ENCODE data around the gene SCUBE2. TPM values are rescaled to one million over a fixed set of nuclear protein-coding genes. Genes with fewer than 3 reads are reported as not detected.

Gene SCUBE2
- total RNA-seq, 1 experiment from 2014 or later: 1.9 TPM

GRCh38 chr11:9039863-9040262 is 51.5 kb downstream of the SCUBE2 start:
- Mint-ChIP-seq H3K36me3 (no peaks in the 10 kb centered on the region), H3K9me3 (no peaks in the 10 kb centered on the region), H3K4me1 (peaks cover 21% of the 10 kb centered on the region), H3K27me3 (ENCODE audit: low read depth) (no peaks in the 10 kb centered on the region), H3K4me3 (no peak overlapping the region), H3K27ac (no peak overlapping the region)
- ChIA-PET CTCF (interaction anchor here (1.2 kb wide), 1 partner anchor 24 kb away, joined by 3 read pairs; no protein-coding TSS in a partner anchor), POLR2A (no interaction called here)
- DNase-seq (ENCODE audit: low spot score) (no peak), ATAC-seq (no peak)
- no peak for TF ChIP-seq FOXJ3 (CRISPR knock-in tag; IDR thresholded peaks at IDR 0.05; ENCODE audit: borderline replicate concordance)
- TF ChIP-seq TCF7 (CRISPR knock-in tag; IDR thresholded peaks at IDR 0.05; ENCODE audit: low read depth): no peak
- TF ChIP-seq SP1 (CRISPR knock-in tag; conservative IDR thresholded peaks at IDR 0.05): no peak
- TF ChIP-seq SMAD4 (CRISPR knock-in tag; IDR thresholded peaks at IDR 0.05): no peak
- TF ChIP-seq, protein P1, sequence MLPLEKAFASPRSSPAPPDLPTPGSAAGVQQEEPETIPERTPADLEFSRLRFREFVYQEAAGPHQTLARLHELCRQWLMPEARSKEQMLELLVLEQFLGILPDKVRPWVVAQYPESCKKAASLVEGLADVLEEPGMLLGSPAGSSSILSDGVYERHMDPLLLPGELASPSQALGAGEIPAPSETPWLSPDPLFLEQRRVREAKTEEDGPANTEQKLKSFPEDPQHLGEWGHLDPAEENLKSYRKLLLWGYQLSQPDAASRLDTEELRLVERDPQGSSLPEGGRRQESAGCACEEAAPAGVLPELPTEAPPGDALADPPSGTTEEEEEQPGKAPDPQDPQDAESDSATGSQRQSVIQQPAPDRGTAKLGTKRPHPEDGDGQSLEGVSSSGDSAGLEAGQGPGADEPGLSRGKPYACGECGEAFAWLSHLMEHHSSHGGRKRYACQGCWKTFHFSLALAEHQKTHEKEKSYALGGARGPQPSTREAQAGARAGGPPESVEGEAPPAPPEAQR (CRISPR knock-in tag; IDR thresholded peaks at IDR 0.05): no peak
- TF ChIP-seq ZNF317 (CRISPR knock-in tag; IDR thresholded peaks at IDR 0.05; ENCODE audit: borderline replicate concordance, low read depth): no peak
- TF ChIP-seq TP53 (CRISPR knock-in tag; IDR thresholded peaks at IDR 0.05): no peak
- TF ChIP-seq, protein P2, sequence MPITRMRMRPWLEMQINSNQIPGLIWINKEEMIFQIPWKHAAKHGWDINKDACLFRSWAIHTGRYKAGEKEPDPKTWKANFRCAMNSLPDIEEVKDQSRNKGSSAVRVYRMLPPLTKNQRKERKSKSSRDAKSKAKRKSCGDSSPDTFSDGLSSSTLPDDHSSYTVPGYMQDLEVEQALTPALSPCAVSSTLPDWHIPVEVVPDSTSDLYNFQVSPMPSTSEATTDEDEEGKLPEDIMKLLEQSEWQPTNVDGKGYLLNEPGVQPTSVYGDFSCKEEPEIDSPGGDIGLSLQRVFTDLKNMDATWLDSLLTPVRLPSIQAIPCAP (CRISPR knock-in tag; IDR thresholded peaks at IDR 0.05): no peak
- no peak for TF ChIP-seq SMAD3 (CRISPR knock-in tag; IDR thresholded peaks at IDR 0.05; ENCODE audit: borderline replicate concordance)
- no peak for TF ChIP-seq ZBTB43 (CRISPR knock-in tag; IDR thresholded peaks at IDR 0.05)

DNA sequence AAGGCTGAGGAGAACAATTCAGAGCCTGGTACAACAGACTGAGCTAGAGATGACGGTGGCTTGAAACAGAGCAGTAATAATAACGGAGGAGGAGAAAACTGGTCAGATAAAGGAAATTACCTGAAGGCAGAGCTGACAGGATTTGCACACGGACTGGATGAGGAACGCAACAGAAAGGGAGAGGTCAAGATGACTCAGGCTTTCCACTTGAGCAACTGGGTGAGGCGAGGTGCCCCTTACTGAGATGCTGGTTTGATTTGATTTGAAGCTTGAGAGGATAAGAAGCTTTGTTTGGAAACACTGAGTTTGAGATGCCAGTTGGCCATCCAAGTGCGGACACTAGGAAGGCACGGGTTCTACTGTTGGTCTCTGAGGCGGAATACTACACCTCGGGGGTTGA is 52.2 kb downstream of the SCUBE2 start:
- H3K36me3 Mint-ChIP-seq: no peaks in the 10 kb centered on the region
- no peak overlapping the region for H3K4me3 Mint-ChIP-seq
- H3K27ac Mint-ChIP-seq: no peak overlapping the region
- no peaks in the 10 kb centered on the region for H3K9me3 Mint-ChIP-seq
- CTCF ChIA-PET: interaction anchor here (1.2 kb wide), 1 partner anchor 24 kb away, joined by 3 read pairs; no protein-coding TSS in a partner anchor
- no peaks in the 10 kb centered on the region for H3K27me3 Mint-ChIP-seq (ENCODE audit: low read depth)
- H3K4me1 Mint-ChIP-seq: peaks cover 18% of the 10 kb centered on the region
- DNase-seq (ENCODE audit: low spot score) (no peak), ATAC-seq (no peak)
- POLR2A ChIA-PET: no interaction called here
- TF ChIP-seq SMAD3 (CRISPR knock-in tag; IDR thresholded peaks at IDR 0.05; ENCODE audit: borderline replicate concordance): no peak
- TF ChIP-seq FOXJ3 (CRISPR knock-in tag; IDR thresholded peaks at IDR 0.05; ENCODE audit: borderline replicate concordance): no peak
- no peak for TF ChIP-seq NR3C1 (CRISPR knock-in tag; conservative IDR thresholded peaks at IDR 0.05; ENCODE audit: low read depth)
- TF ChIP-seq, protein P3, sequence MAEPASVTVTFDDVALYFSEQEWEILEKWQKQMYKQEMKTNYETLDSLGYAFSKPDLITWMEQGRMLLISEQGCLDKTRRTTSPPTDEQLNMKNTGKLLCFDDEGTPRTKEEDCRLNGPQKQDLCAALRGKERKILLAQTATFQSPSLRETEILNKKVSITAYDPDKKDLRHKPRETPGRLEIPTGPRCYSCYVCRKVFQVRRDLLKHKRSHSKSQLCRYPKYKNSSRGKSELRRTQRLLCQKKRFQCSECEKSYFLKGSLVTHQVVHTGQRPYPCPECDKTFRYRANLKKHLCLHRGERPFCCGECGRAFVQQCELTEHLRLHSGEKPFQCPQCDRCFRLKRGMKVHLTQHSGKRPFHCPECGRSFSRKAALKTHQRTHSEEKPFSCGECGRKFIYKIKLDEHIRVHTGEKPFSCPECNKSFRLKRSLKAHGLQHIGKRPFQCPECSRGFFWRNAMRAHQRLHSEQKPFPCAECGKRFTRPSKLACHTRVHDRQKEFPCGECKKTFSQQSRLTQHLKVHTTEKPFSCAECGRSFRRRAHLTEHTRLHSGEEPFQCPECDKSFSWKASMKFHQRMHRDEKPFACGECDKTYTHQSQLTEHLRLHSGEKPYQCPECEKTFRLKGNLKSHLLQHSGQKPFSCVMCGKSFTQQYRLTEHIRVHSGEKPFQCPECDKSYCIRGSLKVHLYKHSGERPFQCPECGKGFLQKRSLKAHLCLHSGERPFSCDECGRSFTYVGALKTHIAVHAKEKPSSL (CRISPR knock-in tag; conservative IDR thresholded peaks at IDR 0.05): no peak
- TF ChIP-seq, protein P4, sequence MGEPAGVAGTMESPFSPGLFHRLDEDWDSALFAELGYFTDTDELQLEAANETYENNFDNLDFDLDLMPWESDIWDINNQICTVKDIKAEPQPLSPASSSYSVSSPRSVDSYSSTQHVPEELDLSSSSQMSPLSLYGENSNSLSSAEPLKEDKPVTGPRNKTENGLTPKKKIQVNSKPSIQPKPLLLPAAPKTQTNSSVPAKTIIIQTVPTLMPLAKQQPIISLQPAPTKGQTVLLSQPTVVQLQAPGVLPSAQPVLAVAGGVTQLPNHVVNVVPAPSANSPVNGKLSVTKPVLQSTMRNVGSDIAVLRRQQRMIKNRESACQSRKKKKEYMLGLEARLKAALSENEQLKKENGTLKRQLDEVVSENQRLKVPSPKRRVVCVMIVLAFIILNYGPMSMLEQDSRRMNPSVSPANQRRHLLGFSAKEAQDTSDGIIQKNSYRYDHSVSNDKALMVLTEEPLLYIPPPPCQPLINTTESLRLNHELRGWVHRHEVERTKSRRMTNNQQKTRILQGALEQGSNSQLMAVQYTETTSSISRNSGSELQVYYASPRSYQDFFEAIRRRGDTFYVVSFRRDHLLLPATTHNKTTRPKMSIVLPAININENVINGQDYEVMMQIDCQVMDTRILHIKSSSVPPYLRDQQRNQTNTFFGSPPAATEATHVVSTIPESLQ (CRISPR knock-in tag; IDR thresholded peaks at IDR 0.05): no peak
- TF ChIP-seq ZBTB43 (CRISPR knock-in tag; IDR thresholded peaks at IDR 0.05): no peak
- TF ChIP-seq, protein P5, sequence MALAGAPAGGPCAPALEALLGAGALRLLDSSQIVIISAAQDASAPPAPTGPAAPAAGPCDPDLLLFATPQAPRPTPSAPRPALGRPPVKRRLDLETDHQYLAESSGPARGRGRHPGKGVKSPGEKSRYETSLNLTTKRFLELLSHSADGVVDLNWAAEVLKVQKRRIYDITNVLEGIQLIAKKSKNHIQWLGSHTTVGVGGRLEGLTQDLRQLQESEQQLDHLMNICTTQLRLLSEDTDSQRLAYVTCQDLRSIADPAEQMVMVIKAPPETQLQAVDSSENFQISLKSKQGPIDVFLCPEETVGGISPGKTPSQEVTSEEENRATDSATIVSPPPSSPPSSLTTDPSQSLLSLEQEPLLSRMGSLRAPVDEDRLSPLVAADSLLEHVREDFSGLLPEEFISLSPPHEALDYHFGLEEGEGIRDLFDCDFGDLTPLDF (CRISPR knock-in tag; IDR thresholded peaks at IDR 0.05): no peak
- no peak for TF ChIP-seq AFF4 (CRISPR knock-in tag; IDR thresholded peaks at IDR 0.05; ENCODE audit: borderline replicate concordance)
- no peak for TF ChIP-seq AR (CRISPR knock-in tag; IDR thresholded peaks at IDR 0.05)

All from WTC11 (cell line).